Subcutaneous adipose tissue (tissue), 4 donors: ENCODE measurements around the gene ANGPTL8. TPM values are rescaled to one million over a fixed set of nuclear protein-coding genes. Genes with fewer than 3 reads are reported as not detected.

Experiments used
- total RNA-seq, 4 donors: library from RNA; depleted of rRNA; stranded (reverse); fragments of >200 nt; gene quantifications; one replicate each; pipeline ENCODE4 v1.1.0, GENCODE V29; 2016
- TF ChIP-seq, protein P1 (sequence below): fragments of 450-650 bp; IDR thresholded peaks from one replicate; pipeline ENCODE4 v1.5.1; 2016; ENCODE audit warnings: low read depth, mild to moderate bottlenecking, control low read depth, antibody characterized with exemption, moderate library complexity

ANGPTL8 gene
- total RNA-seq, 4 donors from 2014 or later, result 1.9 to 27.7 (median 14.8) TPM

DNA sequence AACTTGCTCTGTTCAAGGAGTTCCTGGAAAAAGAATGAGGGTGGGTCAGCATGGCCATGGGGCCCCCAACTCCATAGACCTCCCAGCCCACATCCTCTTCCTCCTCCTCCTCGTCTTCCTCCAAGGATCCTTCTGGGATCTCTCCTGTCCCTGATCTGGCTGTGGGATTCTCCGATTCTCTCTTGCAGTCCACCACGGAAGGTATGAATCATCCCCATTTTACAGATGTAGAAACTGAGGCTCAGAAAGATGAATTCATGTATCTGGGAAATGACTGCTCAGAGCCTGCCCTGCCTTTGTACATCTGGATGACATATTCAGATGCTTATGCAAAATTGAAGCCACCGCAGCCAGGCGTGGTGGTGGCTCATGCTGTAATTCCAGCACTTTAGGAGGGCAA, 39.9 kb upstream of the ANGPTL8 start:
- TF ChIP-seq, protein P1, sequence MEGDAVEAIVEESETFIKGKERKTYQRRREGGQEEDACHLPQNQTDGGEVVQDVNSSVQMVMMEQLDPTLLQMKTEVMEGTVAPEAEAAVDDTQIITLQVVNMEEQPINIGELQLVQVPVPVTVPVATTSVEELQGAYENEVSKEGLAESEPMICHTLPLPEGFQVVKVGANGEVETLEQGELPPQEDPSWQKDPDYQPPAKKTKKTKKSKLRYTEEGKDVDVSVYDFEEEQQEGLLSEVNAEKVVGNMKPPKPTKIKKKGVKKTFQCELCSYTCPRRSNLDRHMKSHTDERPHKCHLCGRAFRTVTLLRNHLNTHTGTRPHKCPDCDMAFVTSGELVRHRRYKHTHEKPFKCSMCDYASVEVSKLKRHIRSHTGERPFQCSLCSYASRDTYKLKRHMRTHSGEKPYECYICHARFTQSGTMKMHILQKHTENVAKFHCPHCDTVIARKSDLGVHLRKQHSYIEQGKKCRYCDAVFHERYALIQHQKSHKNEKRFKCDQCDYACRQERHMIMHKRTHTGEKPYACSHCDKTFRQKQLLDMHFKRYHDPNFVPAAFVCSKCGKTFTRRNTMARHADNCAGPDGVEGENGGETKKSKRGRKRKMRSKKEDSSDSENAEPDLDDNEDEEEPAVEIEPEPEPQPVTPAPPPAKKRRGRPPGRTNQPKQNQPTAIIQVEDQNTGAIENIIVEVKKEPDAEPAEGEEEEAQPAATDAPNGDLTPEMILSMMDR, result no peak

DNA sequence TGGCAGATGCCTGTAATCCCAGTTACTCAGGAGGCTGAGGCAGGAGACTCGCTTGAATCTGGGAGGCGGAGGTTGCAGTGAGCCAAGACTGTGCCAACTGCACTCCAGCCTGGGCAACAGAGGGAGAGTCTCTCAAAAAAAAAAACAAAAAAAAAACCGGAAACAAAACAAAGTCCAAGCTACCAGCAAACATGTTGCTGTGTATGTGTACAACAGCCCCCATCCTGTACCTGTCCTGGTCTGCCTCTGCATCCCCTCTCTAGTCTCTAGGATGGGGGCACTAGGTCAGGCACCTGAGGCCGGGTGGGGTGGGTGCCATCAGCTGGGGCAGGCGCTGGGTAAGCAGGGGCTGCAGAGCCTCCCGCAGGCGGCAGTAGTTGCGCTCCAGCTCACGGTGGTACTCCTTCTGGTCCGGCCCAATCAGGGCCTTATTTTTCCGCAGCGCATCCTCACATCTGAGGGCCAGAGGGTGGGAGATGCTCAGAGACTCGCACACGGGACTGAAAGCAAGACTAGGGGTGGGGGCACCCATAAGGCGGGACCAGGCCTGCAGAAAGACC, 39.3 kb upstream of the ANGPTL8 start:
- TF ChIP-seq, protein P1, result no peak

DNA sequence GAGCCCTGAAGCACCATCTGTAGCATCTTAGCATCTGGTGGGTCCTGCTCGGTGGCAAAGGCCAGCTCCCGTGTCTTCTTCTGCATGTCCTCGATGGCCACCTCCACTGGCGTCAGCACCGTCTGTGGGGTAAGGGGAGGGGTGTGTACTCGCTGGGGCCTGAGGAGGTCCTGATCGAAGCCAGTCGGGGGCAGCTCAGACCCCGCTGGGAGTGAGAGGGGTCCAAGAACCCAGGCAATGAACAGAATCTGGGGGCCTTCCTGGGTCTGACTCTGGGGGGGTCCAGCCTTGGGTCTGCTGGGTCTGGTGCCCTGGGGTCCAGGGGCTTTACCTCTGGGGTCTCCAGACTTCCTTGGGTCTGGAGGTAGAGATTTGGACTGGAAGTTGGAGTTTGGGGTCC, 38.5 kb upstream of the ANGPTL8 start:
- TF ChIP-seq, protein P1, result no peak

DNA sequence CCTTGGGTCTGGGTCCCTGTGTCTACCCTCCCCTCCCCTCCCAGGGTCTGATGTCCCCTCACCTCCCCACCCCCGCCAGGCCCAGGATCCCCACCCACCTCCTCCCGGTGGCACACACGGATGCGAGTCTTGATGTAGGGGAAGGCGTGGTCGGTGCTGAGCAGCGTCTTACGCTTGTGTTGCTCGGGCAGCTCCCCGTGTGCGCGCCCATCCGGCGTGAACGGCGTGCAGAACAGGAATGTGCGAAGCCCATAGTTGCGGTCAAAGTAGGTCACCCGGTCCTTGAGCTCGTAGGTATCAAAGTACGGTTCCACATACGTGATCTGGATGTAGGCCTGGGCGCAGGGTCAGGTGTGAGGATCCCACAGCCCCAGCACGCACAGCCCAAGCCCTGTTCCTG, 37.6 kb upstream of the ANGPTL8 start:
- TF ChIP-seq, protein P1, result no peak

DNA sequence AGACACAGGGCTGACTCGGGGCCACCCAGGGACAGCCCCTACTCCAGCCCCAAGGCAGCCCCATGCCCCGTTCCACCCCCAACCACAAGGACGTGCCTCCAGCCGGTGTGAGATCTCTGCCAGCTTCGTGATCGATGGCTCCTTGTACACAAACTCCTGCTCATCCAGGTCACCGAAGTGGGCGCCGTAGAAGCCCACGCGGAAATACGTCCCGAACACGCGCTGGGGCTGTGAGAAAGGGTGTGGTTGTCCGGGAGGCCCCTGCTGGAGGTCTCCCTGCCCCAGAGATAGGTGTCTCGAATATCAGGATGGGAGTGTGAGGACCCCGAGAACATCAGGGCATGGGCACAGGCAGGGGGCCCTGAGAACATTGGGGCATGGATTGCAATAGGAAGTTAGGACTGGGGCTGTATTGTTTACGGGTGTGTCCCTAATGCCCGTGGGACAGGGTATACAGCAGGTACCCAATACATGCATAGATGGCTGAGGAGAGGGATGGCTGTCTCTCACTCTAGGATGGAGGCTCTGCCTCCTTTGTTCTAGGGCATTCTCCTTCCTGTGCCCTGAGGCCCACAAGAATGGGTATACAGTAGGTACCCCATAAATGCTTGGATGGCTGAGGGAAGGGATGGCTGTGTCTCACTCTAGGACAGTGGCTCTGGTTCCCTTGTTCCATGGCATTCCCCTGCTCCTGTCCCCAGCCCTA, 36.8 kb upstream of the ANGPTL8 start:
- TF ChIP-seq, protein P1, result no peak

DNA sequence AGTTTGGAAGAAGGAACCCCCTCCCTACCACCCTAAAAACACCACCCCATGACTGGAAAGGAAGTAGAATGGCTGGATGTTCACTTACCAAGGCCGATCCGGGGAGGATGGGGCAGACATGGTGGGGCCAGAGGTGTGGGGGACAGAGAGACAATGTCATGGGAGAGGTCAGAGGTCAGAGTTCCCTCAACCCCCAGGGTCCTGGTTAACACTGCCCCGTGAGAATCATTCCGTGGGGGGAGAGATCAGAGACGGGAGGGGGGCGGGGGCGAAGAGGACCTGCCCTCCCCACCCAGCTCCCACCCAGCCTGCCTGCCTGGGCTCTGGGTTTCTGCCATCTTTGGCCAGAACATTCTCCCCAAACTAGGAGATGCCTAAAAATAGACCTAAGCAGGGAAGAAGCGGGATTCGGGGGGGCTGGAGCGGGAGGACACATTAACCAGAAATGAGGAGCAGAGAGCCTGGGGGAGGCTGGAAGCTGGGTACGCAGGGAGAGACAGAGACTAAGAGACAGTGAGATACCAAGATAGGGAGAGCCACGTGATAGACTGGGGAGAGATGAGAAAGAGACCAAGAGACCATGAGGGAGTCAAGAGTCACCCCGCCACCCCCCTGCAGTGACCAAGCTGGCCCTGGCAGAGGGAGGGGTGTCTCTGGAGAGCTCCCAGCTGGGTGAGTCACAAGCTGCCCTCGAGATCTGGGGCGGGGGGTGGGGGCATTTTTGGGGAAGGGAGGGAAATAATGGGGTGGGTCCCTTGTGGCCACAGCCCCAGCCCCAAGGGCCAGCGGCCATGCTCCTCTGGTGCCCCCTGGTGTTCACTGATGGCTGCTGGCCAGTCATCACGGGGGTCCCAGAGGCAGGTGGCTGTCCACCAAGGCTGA, 36.0 kb upstream of the ANGPTL8 start:
- TF ChIP-seq, protein P1, result no peak

DNA sequence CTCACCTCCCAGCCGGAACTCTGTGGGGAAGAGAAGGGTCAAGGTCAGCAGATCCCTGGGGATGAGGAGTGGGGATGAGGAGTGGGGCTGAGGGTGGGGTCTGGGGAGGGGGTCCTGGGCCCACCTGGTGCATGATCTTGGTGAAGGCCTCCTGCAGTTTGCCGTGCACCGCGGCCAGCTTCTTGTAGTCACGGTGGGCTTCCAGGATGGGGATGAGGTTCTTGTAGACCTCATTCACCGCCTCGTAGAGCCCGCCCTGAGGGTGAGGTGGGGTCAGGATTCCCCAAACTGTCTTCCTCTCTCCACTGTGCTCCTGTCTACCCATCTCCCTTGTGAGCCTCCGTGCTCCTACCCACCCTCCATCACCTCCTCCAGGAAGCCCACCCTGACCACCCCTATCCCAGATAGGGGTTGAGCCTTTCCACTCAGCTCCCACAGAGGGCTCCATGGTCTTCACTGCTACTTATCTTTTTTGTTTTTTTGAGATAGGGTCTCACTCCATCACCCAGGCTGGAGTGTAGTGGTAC, 35.3 kb upstream of the ANGPTL8 start:
- TF ChIP-seq, protein P1, result no peak
